ENCODE results near the gene OR4S2. TPM values are rescaled to one million over a fixed set of nuclear protein-coding genes. Genes with fewer than 3 reads are reported as not detected.

Gene OR4S2
- total RNA-seq, result not detected
- total RNA-seq, result 0 reads per million in 2 donors

- Mint-ChIP-seq H3K4me3 (no peak within 1 kb of the TSS), H3K36me3 (ENCODE audit: low read depth) (no peaks in the 10 kb centered on the region), H3K27ac (no peak within 1 kb of the TSS), H3K27me3 (no peaks in the 10 kb centered on the region), H3K4me1 (no peaks in the 10 kb centered on the region)
- ATAC-seq (no peak), DNase-seq (no peak)
- H3K9me3 ChIP-seq (ENCODE audit: control insufficient read depth, low read length, poor library complexity, severe bottlenecking), result no peaks in the 10 kb centered on the region
Observed at GRCh38 chr11:55648027-55648426, at the start of gene OR4S2. Gene OR4S2, plus strand, starts transcription at chr11:55648327. Its CDS starts 2,577 bp downstream, at chr11:55650904.

GRCh38 chr11:55607545-55607944 lies 40.6 kb upstream of the OR4S2 start, which contains the start of gene OR4C11:
Gene OR4C11, minus strand, starts transcription at chr11:55607645. Its CDS starts 3,272 bp downstream, at chr11:55604373.
- H3K4me1 Mint-ChIP-seq, result no peaks in the 10 kb centered on the region
- H3K27me3 Mint-ChIP-seq, result no peaks in the 10 kb centered on the region
- H3K4me3 Mint-ChIP-seq, result no peak within 1 kb of the TSS
- ATAC-seq (no peak), DNase-seq (no peak)
- no peaks in the 10 kb centered on the region for H3K9me3 ChIP-seq (ENCODE audit: control insufficient read depth, low read length, poor library complexity, severe bottlenecking)
- no peak within 1 kb of the TSS for H3K27ac Mint-ChIP-seq
- no peaks in the 10 kb centered on the region for H3K36me3 Mint-ChIP-seq (ENCODE audit: low read depth)

GRCh38 chr11:55624531-55624930 lies 23.6 kb upstream of the OR4S2 start:
- H3K9me3 ChIP-seq (ENCODE audit: control insufficient read depth, low read length, poor library complexity, severe bottlenecking), result no peaks in the 10 kb centered on the region
- no peak for ATAC-seq
- Mint-ChIP-seq H3K4me1 (no peaks in the 10 kb centered on the region), H3K27me3 (no peaks in the 10 kb centered on the region), H3K27ac (no peak overlapping the region), H3K4me3 (no peak overlapping the region), H3K36me3 (ENCODE audit: low read depth) (no peaks in the 10 kb centered on the region)
- no peak for DNase-seq

- Mint-ChIP-seq H3K4me3 (no peak within 1 kb of the TSS), H3K36me3 (ENCODE audit: low read depth) (no peaks in the 10 kb centered on the region), H3K27me3 (no peaks in the 10 kb centered on the region), H3K4me1 (no peaks in the 10 kb centered on the region), H3K27ac (no peak within 1 kb of the TSS)
- no peaks in the 10 kb centered on the region for H3K9me3 ChIP-seq (ENCODE audit: control insufficient read depth, low read length, poor library complexity, severe bottlenecking)
- no peak for DNase-seq
- no peak for ATAC-seq
Observed at GRCh38 chr11:55634813-55635212, 13.3 kb upstream of the OR4S2 start, which contains the start of gene OR4P4. Gene OR4P4, plus strand, starts transcription at chr11:55635113.

GRCh38 chr11:55652560-55652959 lies 4.4 kb downstream of the OR4S2 start:
- H3K4me1 Mint-ChIP-seq, result no peaks in the 10 kb centered on the region
- DNase-seq (no peak), ATAC-seq (no peak)
- H3K27me3 Mint-ChIP-seq, result no peaks in the 10 kb centered on the region
- H3K4me3 Mint-ChIP-seq, result no peak overlapping the region
- no peak overlapping the region for H3K27ac Mint-ChIP-seq
- no peaks in the 10 kb centered on the region for H3K9me3 ChIP-seq (ENCODE audit: control insufficient read depth, low read length, poor library complexity, severe bottlenecking)
- no peaks in the 10 kb centered on the region for H3K36me3 Mint-ChIP-seq (ENCODE audit: low read depth)

GRCh38 chr11:55655096-55655495 lies 7.0 kb downstream of the OR4S2 start:
- ATAC-seq (no peak), DNase-seq (no peak)
- H3K9me3 ChIP-seq (ENCODE audit: control insufficient read depth, low read length, poor library complexity, severe bottlenecking), result no peaks in the 10 kb centered on the region
- Mint-ChIP-seq H3K4me3 (no peak overlapping the region), H3K27me3 (no peaks in the 10 kb centered on the region), H3K27ac (no peak overlapping the region), H3K4me1 (no peaks in the 10 kb centered on the region), H3K36me3 (ENCODE audit: low read depth) (no peaks in the 10 kb centered on the region)

GRCh38 chr11:55658031-55658573 lies 10.0 kb downstream of the OR4S2 start:
- no peaks in the 10 kb centered on the region for H3K9me3 ChIP-seq (ENCODE audit: control insufficient read depth, low read length, poor library complexity, severe bottlenecking)
- DNase-seq (no peak), ATAC-seq (no peak)
- Mint-ChIP-seq H3K4me1 (no peaks in the 10 kb centered on the region), H3K36me3 (ENCODE audit: low read depth) (no peaks in the 10 kb centered on the region), H3K27ac (no peak overlapping the region), H3K4me3 (no peak overlapping the region), H3K27me3 (no peaks in the 10 kb centered on the region)

- H3K27me3 Mint-ChIP-seq, result no peaks in the 10 kb centered on the region
- H3K4me1 Mint-ChIP-seq, result no peaks in the 10 kb centered on the region
- no peak overlapping the region for H3K4me3 Mint-ChIP-seq
- ATAC-seq (no peak), DNase-seq (no peak)
- no peaks in the 10 kb centered on the region for H3K36me3 Mint-ChIP-seq (ENCODE audit: low read depth)
- H3K9me3 ChIP-seq (ENCODE audit: control insufficient read depth, low read length, poor library complexity, severe bottlenecking), result no peaks in the 10 kb centered on the region
- no peak overlapping the region for H3K27ac Mint-ChIP-seq
Observed at GRCh38 chr11:55658608-55659007, 10.5 kb downstream of the OR4S2 start.

GRCh38 chr11:55661901-55662300 lies 13.8 kb downstream of the OR4S2 start, which contains the start of gene OR4C6:
Gene OR4C6, plus strand, starts transcription at chr11:55662201. Its CDS starts 2,966 bp downstream, at chr11:55665167.
- H3K9me3 ChIP-seq (ENCODE audit: control insufficient read depth, low read length, poor library complexity, severe bottlenecking), result no peaks in the 10 kb centered on the region
- Mint-ChIP-seq H3K27me3 (no peaks in the 10 kb centered on the region), H3K4me1 (no peaks in the 10 kb centered on the region), H3K36me3 (ENCODE audit: low read depth) (no peaks in the 10 kb centered on the region), H3K27ac (no peak within 1 kb of the TSS), H3K4me3 (no peak within 1 kb of the TSS)
- no peak for ATAC-seq
- DNase-seq, result no peak

GRCh38 chr11:55669376-55669775 lies 21.2 kb downstream of the OR4S2 start:
- ATAC-seq, result no peak
- no peaks in the 10 kb centered on the region for H3K4me1 Mint-ChIP-seq
- H3K27me3 Mint-ChIP-seq, result no peaks in the 10 kb centered on the region
- H3K27ac Mint-ChIP-seq, result no peak overlapping the region
- no peaks in the 10 kb centered on the region for H3K9me3 ChIP-seq (ENCODE audit: control insufficient read depth, low read length, poor library complexity, severe bottlenecking)
- H3K36me3 Mint-ChIP-seq (ENCODE audit: low read depth), result no peaks in the 10 kb centered on the region
- DNase-seq, result no peak
- H3K4me3 Mint-ChIP-seq, result no peak overlapping the region

- H3K4me3 Mint-ChIP-seq, result no peak overlapping the region
- no peak for DNase-seq
- no peak for ATAC-seq
- no peaks in the 10 kb centered on the region for H3K36me3 Mint-ChIP-seq (ENCODE audit: low read depth)
- H3K9me3 ChIP-seq (ENCODE audit: control insufficient read depth, low read length, poor library complexity, severe bottlenecking), result peaks cover 2% of the 10 kb centered on the region
- no peaks in the 10 kb centered on the region for H3K4me1 Mint-ChIP-seq
- no peaks in the 10 kb centered on the region for H3K27me3 Mint-ChIP-seq
- no peak overlapping the region for H3K27ac Mint-ChIP-seq
Observed at GRCh38 chr11:55673860-55674259, 25.7 kb downstream of the OR4S2 start.

GRCh38 chr11:55697817-55698216 lies 49.7 kb downstream of the OR4S2 start:
- Mint-ChIP-seq H3K27ac (no peak overlapping the region), H3K27me3 (no peaks in the 10 kb centered on the region), H3K4me3 (no peak overlapping the region), H3K4me1 (no peaks in the 10 kb centered on the region), H3K36me3 (ENCODE audit: low read depth) (no peaks in the 10 kb centered on the region)
- H3K9me3 ChIP-seq (ENCODE audit: control insufficient read depth, low read length, poor library complexity, severe bottlenecking), result no peaks in the 10 kb centered on the region
- ATAC-seq, result no peak
- no peak for DNase-seq

- Mint-ChIP-seq H3K27ac (no peak overlapping the region), H3K4me3 (no peak overlapping the region), H3K36me3 (ENCODE audit: low read depth) (no peaks in the 10 kb centered on the region), H3K4me1 (no peaks in the 10 kb centered on the region), H3K27me3 (no peaks in the 10 kb centered on the region)
- DNase-seq (no peak), ATAC-seq (no peak)
- peaks cover 2% of the 10 kb centered on the region for H3K9me3 ChIP-seq (ENCODE audit: control insufficient read depth, low read length, poor library complexity, severe bottlenecking)
Observed at GRCh38 chr11:55701429-55701828, 53.3 kb downstream of the OR4S2 start.

Measured in T-helper 17 cell (primary cell).